ENCODE results near the gene COL12A1. TPM values are rescaled to one million over a fixed set of nuclear protein-coding genes. Genes with fewer than 3 reads are reported as not detected.

The COL12A1 gene
- total and polyA plus RNA-seq, 2 experiments from 2014 or later: 0.39 to 6.3 TPM

- Histone ChIP-seq H3K27me3 (ENCODE audit: insufficient read depth) (no peaks in the 10 kb centered on the region), H4K20me1 (replicated peaks; ENCODE audit: insufficient read depth) (no peaks in the 10 kb centered on the region), H3K4me3 (no peak overlapping the region), H3K4me2 (no peak overlapping the region), H3K79me2 (replicated peaks; ENCODE audit: insufficient read depth) (no peaks in the 10 kb centered on the region), H3K4me1 (ENCODE audit: insufficient read depth) (peaks cover 7% of the 10 kb centered on the region; the same call in 1 of the 2 replicates), H3K27ac (ENCODE audit: low read depth) (no peak overlapping the region), H2AFZ (no peak overlapping the region), H3K36me3 (ENCODE audit: insufficient read depth) (no peaks in the 10 kb centered on the region), H3K9me2 (ENCODE audit: insufficient read depth) (no peaks in the 10 kb centered on the region), H3F3A (replicated peaks; ENCODE audit: low read depth) (no peaks in the 10 kb centered on the region)
- H3K9me3 Mint-ChIP-seq: no peaks in the 10 kb centered on the region
- H3K27me3 Mint-ChIP-seq (ENCODE audit: insufficient read depth, low read depth, poor library complexity): no peaks in the 10 kb centered on the region
- no peak overlapping the region for H3K27ac Mint-ChIP-seq
- H3K36me3 Mint-ChIP-seq (ENCODE audit: low read depth): no peaks in the 10 kb centered on the region
- no peak for TF ChIP-seq ZNF114 (CRISPR knock-in tag; IDR thresholded peaks at IDR 0.05)
- no peak for TF ChIP-seq EZH2 (IDR thresholded peaks at IDR 0.05; ENCODE audit: low read depth, unreplicated experiment)
- TF ChIP-seq POLR2AphosphoS5 (IDR thresholded peaks at IDR 0.05; ENCODE audit: low read depth): no peak
- TF ChIP-seq ZNF331 (CRISPR knock-in tag; IDR thresholded peaks at IDR 0.05; ENCODE audit: low read depth): no peak
- TF ChIP-seq STAT1 (IDR thresholded peaks at IDR 0.05; ENCODE audit: unreplicated experiment): no peak
- TF ChIP-seq CTCF (conservative IDR thresholded peaks at IDR 0.05; ENCODE audit: low read depth in 2 of 2): no peak
- no peak for TF ChIP-seq REST (IDR thresholded peaks at IDR 0.05; ENCODE audit: unreplicated experiment)
- DNase-seq (ENCODE audit: low spot score): no peak
- no peak overlapping the region for H3K4me3 Mint-ChIP-seq
- H3K4me1 Mint-ChIP-seq: peaks cover 8% of the 10 kb centered on the region
- no peak for ATAC-seq
Measured at GRCh38 chr6:75176076-75176582, 29.7 kb downstream of the COL12A1 start.

- H3K27me3 ChIP-seq (ENCODE audit: insufficient read depth): no peaks in the 10 kb centered on the region
- no peak for DNase-seq (ENCODE audit: low spot score)
- ATAC-seq: no peak
- TF ChIP-seq REST (IDR thresholded peaks at IDR 0.05; ENCODE audit: unreplicated experiment) (no peak), EZH2phosphoT487 (IDR thresholded peaks at IDR 0.05; ENCODE audit: unreplicated experiment) (no peak), EZH2 (IDR thresholded peaks at IDR 0.05; ENCODE audit: low read depth, unreplicated experiment) (no peak), POLR2AphosphoS5 (IDR thresholded peaks at IDR 0.05; ENCODE audit: low read depth) (no peak), JUNB (IDR thresholded peaks at IDR 0.05; ENCODE audit: unreplicated experiment) (no peak), CREB1 (CRISPR knock-in tag; IDR thresholded peaks at IDR 0.05; ENCODE audit: low read depth) (no peak), CTCF (conservative IDR thresholded peaks at IDR 0.05; ENCODE audit: low read depth in 2 of 2) (no peak), ZNF114 (CRISPR knock-in tag; IDR thresholded peaks at IDR 0.05) (no peak), NANOG (IDR thresholded peaks at IDR 0.05; ENCODE audit: borderline replicate concordance) (no peak)
- Mint-ChIP-seq H3K4me3 (no peak overlapping the region), H3K36me3 (ENCODE audit: low read depth) (no peaks in the 10 kb centered on the region), H3K27ac (no peak overlapping the region), H3K4me1 (peaks cover 19% of the 10 kb centered on the region; the same call in 2 of the 3 replicates), H3K9me3 (no peaks in the 10 kb centered on the region), H3K27me3 (ENCODE audit: insufficient read depth, low read depth, poor library complexity) (peaks cover 3% of the 10 kb centered on the region)
- H3K36me3 ChIP-seq (ENCODE audit: insufficient read depth): no peaks in the 10 kb centered on the region
- H3K4me1 ChIP-seq (ENCODE audit: insufficient read depth): peaks cover 17% of the 10 kb centered on the region; the same call in 1 of the 2 replicates
- no peaks in the 10 kb centered on the region for H3F3A ChIP-seq (replicated peaks; ENCODE audit: low read depth)
- H3K4me3 ChIP-seq: no peak overlapping the region
- H4K20me1 ChIP-seq (replicated peaks; ENCODE audit: insufficient read depth): no peaks in the 10 kb centered on the region
- no peaks in the 10 kb centered on the region for H3K79me2 ChIP-seq (replicated peaks; ENCODE audit: insufficient read depth)
- no peak overlapping the region for H2AFZ ChIP-seq
- no peaks in the 10 kb centered on the region for H3K9me2 ChIP-seq (ENCODE audit: insufficient read depth)
- H3K4me2 ChIP-seq: no peak overlapping the region
- no peak overlapping the region for H3K27ac ChIP-seq (ENCODE audit: low read depth)
Measured at GRCh38 chr6:75171986-75172385, 33.9 kb downstream of the COL12A1 start.
